H4 (cell line): ENCODE results near the gene DTYMK. TPM values are rescaled to one million over a fixed set of nuclear protein-coding genes. Genes with fewer than 3 reads are reported as not detected.

ENCODE experiments used
- total RNA-seq: library from RNA; depleted of rRNA; stranded (reverse); fragments of >200 nt; shearing (Covaris generic); gene quantifications from 2 replicates; pipeline ENCODE4 v1.2.3, GENCODE V29; 2014; rRNA removed

Gene DTYMK
- total RNA-seq, 1 experiment from 2014 or later: 96.1 TPM

Other genes with a start within 250 kb of the DTYMK start
- gene STK25, start 178.2 kb downstream of the DTYMK start, total RNA-seq: 117 and 153 TPM in 2 replicates
- 1.2 and 2.3 TPM in 2 replicates for gene BOK, start 128.1 kb downstream of the DTYMK start, total RNA-seq
- gene THAP4, start 49.7 kb downstream of the DTYMK start, total RNA-seq: 30.1 and 39.9 TPM in 2 replicates
- 65.7 and 72.8 TPM in 2 replicates for gene ATG4B, start 49.1 kb downstream of the DTYMK start, total RNA-seq
- 9.1 and 21.8 TPM in 2 replicates for gene ING5, start 15.2 kb upstream of the DTYMK start, total RNA-seq
- gene D2HGDH, start 47.8 kb upstream of the DTYMK start, total RNA-seq: 7.2 and 10.4 TPM in 2 replicates
- not detected in 2 replicates for gene GAL3ST2, start 90.0 kb upstream of the DTYMK start, total RNA-seq
- not detected in 2 replicates for gene NEU4, start 122.4 kb upstream of the DTYMK start, total RNA-seq
- gene PDCD1, start 172.1 kb upstream of the DTYMK start, total RNA-seq: not detected in 2 replicates
- gene RTP5, start 182.9 kb upstream of the DTYMK start, total RNA-seq: not detected in 2 replicates